T-helper 1 cell (primary cell): Measurements from ENCODE around the gene NCBP3.
A peak's percentile ranks its signal among the peaks of the same experiment; 100 is the strongest.
"Not testable (repeated sequence)": the region's sequence is repeated elsewhere in the genome, so short reads cannot be mapped to it uniquely, and the experiment has no call there.

Experiments used
- DNase-seq, 5 donors: peaks; one replicate each; pipeline ENCODE4 v3.0.0-alpha.2; 2012 to 2020

Gene NCBP3

GRCh38 chr17:3846437-3847164 lies 555 bp upstream of the NCBP3 start:
- no peak for DNase-seq

GRCh38 chr17:3845291-3845620 lies 790 bp downstream of the NCBP3 start:
- DNase-seq: peak in 1 of 5 donors; percentile 47

- not testable (repeated sequence) for DNase-seq
These were observed 1.5 kb downstream of the NCBP3 start for GRCh38 chr17:3844556-3844955.

- DNase-seq: peak in 3 of 5 donors; percentile 35 to 54 (median 41)
These were observed 2.0 kb downstream of the NCBP3 start for GRCh38 chr17:3843935-3844516.

GRCh38 chr17:3838206-3838605 lies 7.8 kb downstream of the NCBP3 start:
- no peak for DNase-seq

GRCh38 chr17:3836551-3836950 lies 9.5 kb downstream of the NCBP3 start:
- no peak for DNase-seq

GRCh38 chr17:3835410-3836229 lies 10.4 kb downstream of the NCBP3 start:
- no peak for DNase-seq

GRCh38 chr17:3834811-3835210 lies 11.2 kb downstream of the NCBP3 start:
- DNase-seq: no peak

GRCh38 chr17:3828852-3829232 lies 17.2 kb downstream of the NCBP3 start:
- DNase-seq: no peak

GRCh38 chr17:3828151-3828851 lies 17.7 kb downstream of the NCBP3 start:
- DNase-seq: no peak

GRCh38 chr17:3827124-3827773 lies 18.8 kb downstream of the NCBP3 start:
- DNase-seq: peak; percentile 26 to 72 (median 62)

- no peak for DNase-seq
These were observed 19.9 kb downstream of the NCBP3 start for GRCh38 chr17:3826191-3826590.

- DNase-seq: no peak
These were observed 24.9 kb downstream of the NCBP3 start for GRCh38 chr17:3821101-3821500.

- DNase-seq: no peak
These were observed 27.3 kb downstream of the NCBP3 start for GRCh38 chr17:3818786-3819185.

GRCh38 chr17:3817851-3818605 lies 28.0 kb downstream of the NCBP3 start:
- DNase-seq: no peak

- DNase-seq: no peak
These were observed 30.1 kb downstream of the NCBP3 start for GRCh38 chr17:3815925-3816324.

GRCh38 chr17:3815122-3815521 lies 30.9 kb downstream of the NCBP3 start:
- no peak for DNase-seq

- no peak for DNase-seq
These were observed 31.7 kb downstream of the NCBP3 start for GRCh38 chr17:3814361-3814760.

- no peak for DNase-seq
These were observed 32.9 kb downstream of the NCBP3 start for GRCh38 chr17:3813171-3813570.

GRCh38 chr17:3812771-3813170 lies 33.3 kb downstream of the NCBP3 start:
- DNase-seq: no peak

- no peak for DNase-seq
These were observed 33.8 kb downstream of the NCBP3 start for GRCh38 chr17:3812284-3812683.

- DNase-seq: no peak
These were observed 36.0 kb downstream of the NCBP3 start for GRCh38 chr17:3810019-3810418.
